ENCODE measurements around the gene AK3. TPM values are rescaled to one million over a fixed set of nuclear protein-coding genes. Genes with fewer than 3 reads are reported as not detected.

The AK3 gene
- total and polyA plus RNA-seq, 2 experiments from 2014 or later = 62.8 to 80.4 TPM

GRCh38 chr9:4764033-4764432, 23.0 kb upstream of the AK3 start:
- no peak overlapping the region for H3K9ac ChIP-seq
- H3K4me3 ChIP-seq = no peak overlapping the region
- no peaks in the 10 kb centered on the region for H3K9me3 ChIP-seq (ENCODE audit: low read depth)
- H3K27me3 ChIP-seq (replicated peaks; ENCODE audit: insufficient read depth) = no peaks in the 10 kb centered on the region; the same call in 1 of the 2 replicates
- DNase-seq = no peak
- no peaks in the 10 kb centered on the region for H3F3A ChIP-seq (ENCODE audit: insufficient read depth)
- no peak overlapping the region for H3K27ac ChIP-seq
- WGBS, 2 experiments (ENCODE audit: low coverage in 1 of 2, low lambda C conversion rate in 2 of 2, missing lambda C conversion rate in 2 of 2) = 58 to 63% methylated on average over 3 of the region's 3 CpGs
- no peak for TF ChIP-seq EZH2 (IDR thresholded peaks at IDR 0.05; ENCODE audit: insufficient read depth, poor library complexity, severe bottlenecking)
- no peak for TF ChIP-seq EZH2phosphoT487 (IDR thresholded peaks at IDR 0.05; ENCODE audit: insufficient read depth, low read depth)
- H3K9me2 ChIP-seq (ENCODE audit: insufficient read depth) = no peaks in the 10 kb centered on the region
- peaks cover 3% of the 10 kb centered on the region; the same call in 1 of the 2 replicates for H3K4me1 ChIP-seq (ENCODE audit: insufficient read depth)
- no peaks in the 10 kb centered on the region for H3K79me2 ChIP-seq (ENCODE audit: insufficient read depth)
- no peak overlapping the region for H3K4me2 ChIP-seq (ENCODE audit: unreplicated experiment)
- no peak overlapping the region for H2AFZ ChIP-seq
- no peaks in the 10 kb centered on the region for H4K20me1 ChIP-seq (ENCODE audit: insufficient read depth)
- no peaks in the 10 kb centered on the region for H3K36me3 ChIP-seq (ENCODE audit: low read depth)
- in situ Hi-C loops (cut with MboI) = loop anchor here (10.0 kb wide), 2 partner anchors 231 to 831 kb away; no protein-coding TSS in a partner anchor

- H3K36me3 ChIP-seq (ENCODE audit: low read depth) = no peaks in the 10 kb centered on the region
- in situ Hi-C loops (cut with MboI) = loop anchor here (10.0 kb wide), 2 partner anchors 232 to 832 kb away; no protein-coding TSS in a partner anchor
- H3K4me1 ChIP-seq (ENCODE audit: insufficient read depth) = peaks cover 3% of the 10 kb centered on the region; the same call in 1 of the 2 replicates
- H3K4me2 ChIP-seq (ENCODE audit: unreplicated experiment) = peak overlapping the region; percentile 29
- 61 to 62% methylated on average over 14 of the region's 14 CpGs for WGBS, 2 experiments (ENCODE audit: low coverage in 1 of 2, low lambda C conversion rate in 2 of 2, missing lambda C conversion rate in 2 of 2)
- H3K27me3 ChIP-seq (replicated peaks; ENCODE audit: insufficient read depth) = no peaks in the 10 kb centered on the region; the same call in 1 of the 2 replicates
- no peaks in the 10 kb centered on the region for H3K9me2 ChIP-seq (ENCODE audit: insufficient read depth)
- H4K20me1 ChIP-seq (ENCODE audit: insufficient read depth) = no peaks in the 10 kb centered on the region
- H3K9me3 ChIP-seq (ENCODE audit: low read depth) = no peaks in the 10 kb centered on the region
- peak overlapping the region; percentile 59 for H2AFZ ChIP-seq
- no peak overlapping the region for H3K9ac ChIP-seq
- H3K27ac ChIP-seq = no peak overlapping the region
- H3K4me3 ChIP-seq = no peak overlapping the region
- DNase-seq = peak; percentile 62
- no peaks in the 10 kb centered on the region for H3F3A ChIP-seq (ENCODE audit: insufficient read depth)
- H3K79me2 ChIP-seq (ENCODE audit: insufficient read depth) = no peaks in the 10 kb centered on the region
- no peak for TF ChIP-seq EZH2 (IDR thresholded peaks at IDR 0.05; ENCODE audit: insufficient read depth, poor library complexity, severe bottlenecking)
- no peak for TF ChIP-seq EZH2phosphoT487 (IDR thresholded peaks at IDR 0.05; ENCODE audit: insufficient read depth, low read depth)
These were observed 22.0 kb upstream of the AK3 start for GRCh38 chr9:4762886-4763541.

GRCh38 chr9:4762108-4762885, 21.3 kb upstream of the AK3 start:
- Histone ChIP-seq H3K9me2 (ENCODE audit: insufficient read depth) (no peaks in the 10 kb centered on the region), H3K27me3 (replicated peaks; ENCODE audit: insufficient read depth) (no peaks in the 10 kb centered on the region; the same call in 1 of the 2 replicates), H3F3A (ENCODE audit: insufficient read depth) (no peaks in the 10 kb centered on the region), H3K4me3 (no peak overlapping the region), H2AFZ (peak overlapping the region; percentile 59), H4K20me1 (ENCODE audit: insufficient read depth) (no peaks in the 10 kb centered on the region), H3K36me3 (ENCODE audit: low read depth) (no peaks in the 10 kb centered on the region), H3K27ac (no peak overlapping the region), H3K79me2 (ENCODE audit: insufficient read depth) (no peaks in the 10 kb centered on the region), H3K9ac (no peak overlapping the region), H3K4me1 (ENCODE audit: insufficient read depth) (peaks cover 3% of the 10 kb centered on the region; the same call in 1 of the 2 replicates), H3K9me3 (ENCODE audit: low read depth) (no peaks in the 10 kb centered on the region), H3K4me2 (ENCODE audit: unreplicated experiment) (peak overlapping the region; percentile 29)
- 27 to 28% methylated on average over 22 of the region's 22 CpGs for WGBS, 2 experiments (ENCODE audit: low coverage in 1 of 2, low lambda C conversion rate in 2 of 2, missing lambda C conversion rate in 2 of 2)
- TF ChIP-seq EZH2 (IDR thresholded peaks at IDR 0.05; ENCODE audit: insufficient read depth, poor library complexity, severe bottlenecking) (no peak), EZH2phosphoT487 (IDR thresholded peaks at IDR 0.05; ENCODE audit: insufficient read depth, low read depth) (no peak)
- peak; percentile 69 for DNase-seq
- in situ Hi-C loops (cut with MboI) = loop anchor here (10.0 kb wide), 2 partner anchors 233 to 833 kb away; no protein-coding TSS in a partner anchor

GRCh38 chr9:4760122-4760521, 19.1 kb upstream of the AK3 start:
- Histone ChIP-seq H3F3A (ENCODE audit: insufficient read depth) (no peaks in the 10 kb centered on the region), H4K20me1 (ENCODE audit: insufficient read depth) (no peaks in the 10 kb centered on the region), H3K27ac (no peak overlapping the region), H3K9me2 (ENCODE audit: insufficient read depth) (no peaks in the 10 kb centered on the region), H3K27me3 (replicated peaks; ENCODE audit: insufficient read depth) (no peaks in the 10 kb centered on the region; the same call in 1 of the 2 replicates), H3K36me3 (ENCODE audit: low read depth) (no peaks in the 10 kb centered on the region), H3K4me2 (ENCODE audit: unreplicated experiment) (no peak overlapping the region), H3K4me3 (no peak overlapping the region), H3K79me2 (ENCODE audit: insufficient read depth) (no peaks in the 10 kb centered on the region), H3K9ac (no peak overlapping the region), H3K4me1 (ENCODE audit: insufficient read depth) (peaks cover 3% of the 10 kb centered on the region; the same call in 1 of the 2 replicates), H2AFZ (no peak overlapping the region), H3K9me3 (ENCODE audit: low read depth) (no peaks in the 10 kb centered on the region)
- DNase-seq = no peak
- WGBS, 2 experiments (ENCODE audit: low coverage in 1 of 2, low lambda C conversion rate in 2 of 2, missing lambda C conversion rate in 2 of 2) = 78 to 83% methylated on average over 3 of the region's 3 CpGs
- in situ Hi-C loops (cut with MboI) = loop anchor here (10.0 kb wide), 2 partner anchors 235 to 835 kb away; no protein-coding TSS in a partner anchor
- TF ChIP-seq EZH2phosphoT487 (IDR thresholded peaks at IDR 0.05; ENCODE audit: insufficient read depth, low read depth) (no peak), EZH2 (IDR thresholded peaks at IDR 0.05; ENCODE audit: insufficient read depth, poor library complexity, severe bottlenecking) (no peak)
